Fibroblast of skin of left quadriceps (primary cell): ENCODE results near the gene MICAL2.
"Not testable (repeated sequence)": the region's sequence is repeated elsewhere in the genome, so short reads cannot be mapped to it uniquely, and the experiment has no call there.

Experiments used
- DNase-seq, 2 experiments: peaks; one replicate each; pipeline ENCODE4 v3.0.0-alpha.2; 2013; ENCODE audit warnings: low read depth in 2 of 2

Gene MICAL2

DNA sequence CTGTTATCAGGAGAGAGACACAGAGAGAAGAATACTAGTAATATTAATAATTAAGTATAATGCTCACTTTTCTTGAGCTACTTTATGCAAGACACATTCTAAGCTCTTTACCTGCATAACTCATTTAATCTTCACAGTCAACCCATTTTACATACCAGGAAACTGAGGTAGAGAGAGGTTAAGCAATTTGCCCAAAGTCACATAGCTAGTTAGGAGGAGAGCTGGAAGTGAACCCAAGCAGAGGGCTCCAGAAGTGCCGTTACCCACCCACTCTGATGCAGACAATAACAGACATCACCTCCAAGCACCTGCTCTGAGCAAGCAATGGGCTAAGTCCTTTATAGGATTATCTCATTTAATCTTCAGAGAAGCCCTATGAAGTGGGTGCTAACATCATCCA is 24.8 kb downstream of the MICAL2 start:
- DNase-seq, result no peak

DNA sequence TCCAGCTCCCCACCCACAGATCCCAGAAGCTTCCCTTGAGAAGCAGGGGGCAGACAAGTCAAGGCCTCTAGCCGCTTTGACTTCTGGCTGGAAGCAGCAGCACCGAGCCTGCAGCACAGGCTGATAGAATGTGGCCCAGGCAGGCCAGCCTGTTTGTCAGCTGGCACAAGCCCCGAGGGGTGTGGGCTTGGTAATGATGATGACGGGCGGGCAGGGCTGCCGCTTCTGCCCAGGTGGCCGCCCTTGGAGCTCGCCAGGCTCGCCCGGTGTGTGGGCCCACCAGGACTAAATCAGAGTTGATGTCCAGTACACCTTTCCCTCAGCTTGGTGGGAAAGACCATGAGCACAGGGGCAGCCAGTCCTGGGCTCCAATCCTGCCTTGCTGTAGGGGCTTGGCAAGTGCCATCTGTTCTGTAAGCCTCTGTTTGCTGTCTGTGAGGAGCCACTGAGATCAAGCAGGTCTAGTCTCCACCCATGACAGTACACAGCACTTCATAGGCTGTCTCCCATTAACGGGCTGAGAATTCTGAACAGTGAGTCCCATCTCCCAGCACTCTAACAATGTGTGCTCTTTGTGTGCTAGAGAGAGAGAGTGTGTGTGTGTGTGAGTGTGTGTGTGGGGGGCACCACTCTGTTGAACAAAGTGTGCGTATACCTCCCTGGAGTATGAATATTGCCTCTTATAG is 26.8 kb downstream of the MICAL2 start:
- no peak for DNase-seq

DNA sequence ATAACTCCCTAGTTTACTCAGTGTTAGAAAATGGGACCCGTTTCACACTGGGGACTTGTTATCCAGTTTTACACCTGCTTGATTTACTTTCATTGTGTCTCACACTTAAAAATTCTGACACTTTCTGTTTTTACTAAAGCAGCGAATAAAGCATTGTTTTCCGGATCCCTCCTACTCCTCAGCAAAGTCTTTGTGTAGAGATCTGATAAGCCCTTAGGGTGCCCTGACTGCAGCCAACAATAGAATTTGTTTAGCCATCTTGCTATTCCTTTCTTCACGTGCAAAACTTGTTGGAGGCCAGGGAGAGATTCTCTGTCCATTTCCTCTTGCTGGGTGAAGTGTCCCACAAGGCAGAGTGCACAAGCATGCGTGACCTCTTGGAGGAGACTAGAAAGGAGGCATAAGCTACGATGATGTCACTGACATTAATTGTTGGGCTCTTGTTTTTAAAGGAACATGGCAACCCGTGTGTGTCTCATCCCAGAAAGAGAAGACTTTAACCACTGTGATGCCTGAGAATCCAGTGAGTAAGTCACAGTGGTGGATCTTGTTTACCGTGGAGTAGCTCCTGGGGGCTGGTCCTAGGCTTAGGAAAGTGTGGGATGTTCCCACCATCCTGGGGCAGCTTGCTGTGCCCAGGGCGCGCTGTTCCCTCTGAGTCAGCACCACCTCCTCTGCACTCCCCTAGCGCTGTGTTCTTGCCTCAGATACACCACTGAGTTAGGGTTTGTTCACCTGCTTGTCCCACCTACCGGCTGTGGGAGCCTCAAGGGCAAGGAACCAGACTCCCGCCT is 27.7 kb downstream of the MICAL2 start:
- DNase-seq, result no peak

DNA sequence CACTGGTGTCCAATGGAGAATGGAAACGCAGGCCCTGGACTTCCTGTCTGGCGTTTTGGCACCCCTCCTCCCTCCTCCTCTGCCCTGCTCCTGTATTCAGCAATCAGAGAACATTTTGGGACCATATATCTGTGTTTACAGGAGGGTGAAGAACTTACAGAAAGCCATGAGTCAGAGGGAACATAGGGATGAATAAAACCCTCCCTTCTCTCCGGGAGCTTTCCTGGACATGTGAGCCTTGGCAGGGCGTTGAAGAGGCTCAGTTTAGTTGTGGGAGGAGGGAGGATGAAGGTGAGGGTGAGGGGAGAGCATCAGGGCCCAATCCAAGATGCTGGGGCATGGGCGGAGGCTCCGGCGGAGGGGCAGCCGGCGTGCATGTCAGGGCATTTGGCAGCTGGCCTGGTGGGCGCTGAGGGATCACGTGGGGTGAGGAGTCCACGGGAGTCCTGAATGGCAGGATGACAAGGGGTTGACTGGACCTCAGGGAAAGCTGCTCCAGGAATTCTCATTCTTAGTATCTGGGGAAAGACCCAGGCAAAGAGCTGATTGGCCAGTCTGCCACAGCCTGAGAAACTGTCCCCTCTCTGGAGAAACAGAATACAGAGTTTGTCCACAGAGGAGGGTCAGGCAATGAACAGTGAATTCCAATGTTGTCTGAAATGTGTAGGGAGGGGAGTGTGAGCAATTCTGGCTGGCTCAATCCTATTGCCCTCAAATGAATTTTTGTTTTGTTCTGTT is 28.9 kb downstream of the MICAL2 start:
- no peak for DNase-seq

DNA sequence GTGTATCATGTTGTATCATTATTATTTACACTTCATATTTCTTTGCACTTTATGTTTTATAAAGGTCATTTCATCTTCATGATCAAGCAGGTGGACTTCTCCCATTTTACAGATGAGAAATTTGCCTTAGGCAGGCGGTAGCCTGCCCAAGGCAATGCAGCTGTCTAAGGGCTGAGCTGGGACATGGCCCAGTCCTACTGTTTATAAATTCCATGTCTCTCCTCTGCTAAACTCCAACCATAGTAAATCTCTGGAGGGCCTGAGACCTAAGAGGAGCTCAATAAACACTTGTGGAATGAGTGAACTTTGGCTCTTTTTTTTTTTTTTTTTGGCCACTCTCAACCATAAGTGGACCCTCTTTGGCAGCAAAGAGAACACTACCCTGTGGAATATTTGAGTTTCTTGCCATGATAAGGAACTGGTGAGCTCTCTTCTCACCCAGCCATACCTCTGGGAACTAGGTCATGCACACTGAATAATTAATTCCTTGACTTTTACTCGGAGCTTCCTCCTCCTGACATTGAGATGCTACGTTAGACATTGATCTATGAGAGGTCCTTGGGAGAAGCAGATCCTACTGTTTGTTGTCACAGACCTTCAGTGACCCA is 29.9 kb downstream of the MICAL2 start:
- no peak for DNase-seq

DNA sequence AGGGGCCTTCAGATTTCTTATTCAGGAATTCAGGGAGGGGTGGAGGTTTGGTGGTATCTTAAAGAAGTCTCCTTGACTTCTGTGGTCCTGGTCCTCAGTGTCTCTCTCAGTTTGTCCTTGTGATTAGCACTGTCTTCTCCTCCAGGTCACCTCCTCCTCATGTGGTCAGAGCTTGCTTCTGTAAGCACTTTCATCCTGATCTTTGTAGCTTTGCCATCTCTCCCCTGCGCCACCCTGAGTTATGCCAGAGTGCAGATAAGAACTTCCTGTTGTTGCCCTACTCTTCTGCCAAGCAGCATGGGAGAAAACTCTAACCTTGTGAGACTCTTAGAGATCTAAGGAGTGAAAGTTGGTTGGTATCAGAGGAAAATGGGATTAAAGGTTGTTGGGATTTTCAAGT is 30.9 kb downstream of the MICAL2 start:
- DNase-seq, result no peak

DNA sequence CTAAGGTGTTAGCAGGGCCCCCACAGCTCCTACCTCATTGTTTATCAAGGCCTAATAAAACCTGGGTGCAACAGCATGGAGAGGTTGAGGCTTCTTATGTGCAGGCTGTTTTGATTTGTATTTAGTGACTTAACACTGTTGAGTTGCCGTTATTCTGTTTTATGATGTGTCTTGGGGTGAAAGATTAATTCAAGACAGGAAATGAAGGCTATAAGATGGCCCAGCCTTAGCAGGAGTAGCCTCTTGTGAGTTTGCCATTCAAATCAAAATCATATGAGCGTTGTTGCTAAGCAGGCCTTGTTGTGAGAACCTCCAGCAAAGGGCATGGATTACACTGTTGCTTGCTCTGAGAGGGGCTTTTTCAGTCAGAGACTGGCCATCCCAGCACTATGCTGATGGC is 31.8 kb downstream of the MICAL2 start:
- DNase-seq, result no peak

DNA sequence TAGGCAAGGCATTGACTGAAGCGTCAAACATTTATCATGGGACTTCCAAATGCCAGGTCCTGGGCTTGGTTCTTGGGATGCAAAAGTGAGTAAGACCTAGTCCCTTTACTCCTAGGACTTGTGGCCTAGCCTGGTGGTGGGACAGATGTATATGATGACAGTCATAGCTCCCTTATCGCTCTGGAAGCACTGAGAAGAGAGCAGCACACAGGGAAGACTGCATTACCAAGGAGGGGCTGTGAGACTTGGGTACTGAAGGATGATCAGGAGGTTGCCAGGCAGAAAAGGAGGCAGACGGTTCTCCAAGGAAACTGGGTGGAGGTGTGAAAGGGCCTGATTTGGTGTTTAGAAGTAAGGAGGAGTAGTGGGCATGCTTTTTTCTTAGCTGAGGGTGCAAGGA is 32.5 kb downstream of the MICAL2 start:
- no peak for DNase-seq

DNA sequence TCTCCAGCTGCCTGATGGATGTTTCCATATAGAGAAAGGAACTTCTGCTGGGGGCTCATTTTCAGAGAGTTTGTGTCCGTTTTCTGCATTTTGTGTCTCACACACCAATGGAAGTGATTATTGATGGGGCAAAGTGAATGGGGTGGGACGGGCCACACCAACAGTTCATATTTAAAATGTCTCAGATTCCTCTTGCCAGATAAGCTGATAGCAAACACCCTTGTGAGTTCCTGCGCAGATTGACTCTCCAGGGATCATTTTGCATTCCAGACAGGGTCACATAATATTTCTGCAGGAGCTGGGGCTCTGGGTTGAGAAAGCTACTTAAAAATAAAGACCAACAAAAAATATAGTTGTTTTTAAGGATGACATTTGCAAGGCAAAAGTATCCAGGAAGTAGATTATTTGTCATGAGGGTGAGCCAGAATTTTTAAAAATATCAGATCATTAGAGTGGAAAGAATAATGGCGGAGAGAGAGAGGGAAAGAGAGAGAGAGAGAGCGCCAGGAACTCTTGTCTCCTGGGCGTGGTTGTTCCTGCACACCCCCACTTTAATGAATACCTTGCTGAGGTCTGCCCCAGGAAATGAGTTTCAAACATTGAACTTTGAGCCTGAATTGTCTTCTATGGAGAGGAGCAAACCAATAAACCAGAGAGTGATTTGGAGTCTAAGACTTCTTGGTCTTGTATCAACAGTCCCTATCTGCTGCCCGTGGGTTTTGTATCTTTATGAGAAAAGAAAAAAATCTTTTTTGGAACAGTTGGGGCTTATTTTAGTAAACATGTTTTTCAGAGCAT is 33.3 kb downstream of the MICAL2 start:
- DNase-seq, result no peak

DNA sequence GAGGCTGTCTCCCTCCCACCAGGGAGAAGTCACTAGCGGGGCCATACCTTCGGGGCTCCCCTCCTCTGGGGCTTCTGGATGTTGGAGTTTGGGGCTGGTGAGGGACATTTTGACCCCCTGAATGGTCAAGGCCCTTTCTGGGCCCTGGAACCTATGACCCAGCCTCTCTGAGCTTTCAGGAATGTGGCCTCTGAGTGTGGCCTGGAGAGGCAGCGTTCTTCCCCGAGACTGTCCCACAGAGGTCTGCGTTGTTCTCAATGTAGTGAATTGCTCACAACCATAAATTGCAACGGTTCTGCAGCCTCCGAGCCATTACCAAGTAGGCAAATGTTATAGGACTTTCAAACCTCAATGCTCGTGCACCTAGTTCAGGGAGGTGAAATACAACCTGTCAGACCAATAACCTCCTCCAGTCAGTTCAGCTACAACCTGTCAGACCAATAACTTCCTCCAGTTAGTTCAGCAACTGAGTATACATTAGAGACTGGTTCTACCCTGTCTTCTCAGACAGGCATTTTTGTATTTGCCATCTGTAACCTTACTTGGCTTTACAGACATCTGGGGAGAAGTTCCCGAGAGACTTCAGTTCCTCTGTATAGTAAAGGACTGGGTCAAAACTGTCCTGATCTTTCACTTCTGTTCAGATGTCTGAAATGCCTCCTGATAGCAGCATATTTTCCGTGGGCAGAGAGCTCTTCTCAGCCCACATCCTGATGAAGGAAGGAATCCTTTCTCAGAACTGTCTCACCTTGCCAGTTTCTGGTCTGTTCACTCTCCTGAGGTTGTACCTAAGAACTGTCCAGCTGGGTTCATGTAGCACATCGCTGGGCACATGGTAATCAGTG is 34.2 kb downstream of the MICAL2 start:
- no peak for DNase-seq

DNA sequence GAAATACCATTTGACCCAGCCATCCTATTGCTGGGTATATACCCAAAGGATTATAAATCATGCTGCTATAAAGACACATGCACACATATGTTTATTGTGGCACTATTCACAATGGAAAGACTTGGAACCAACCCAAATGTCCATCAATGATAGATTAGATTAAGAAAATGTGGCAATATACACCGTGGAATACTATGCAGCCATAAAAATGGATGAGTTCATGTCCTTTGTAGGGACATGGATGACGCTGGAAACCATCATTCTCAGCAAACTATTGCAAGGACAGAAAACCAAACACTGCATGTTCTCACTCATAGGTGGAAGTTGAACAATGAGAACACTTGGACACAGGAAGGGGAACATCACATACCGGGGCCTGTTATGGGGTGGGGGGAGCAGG is 36.3 kb downstream of the MICAL2 start:
- DNase-seq, result not testable (repeated sequence)

DNA sequence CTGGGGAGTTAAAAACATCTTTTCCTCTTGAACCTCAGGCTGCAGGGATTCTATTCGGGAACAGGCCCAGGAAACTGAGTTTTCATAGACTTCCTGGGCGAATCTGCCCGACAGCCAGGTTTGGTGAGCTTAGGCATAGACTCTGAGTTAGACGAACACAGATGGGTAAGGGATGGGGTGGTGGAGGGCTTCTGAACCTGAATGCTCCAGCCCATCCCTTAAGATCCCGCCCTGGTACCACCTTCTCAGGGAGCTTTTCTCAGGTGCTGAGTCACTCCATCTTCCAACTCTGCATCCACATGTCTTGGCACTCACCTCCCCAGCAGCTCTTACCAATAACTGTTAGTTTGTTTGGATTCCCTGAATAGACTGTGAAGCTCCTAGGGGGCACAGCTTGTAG is 37.4 kb downstream of the MICAL2 start:
- DNase-seq, result no peak

DNA sequence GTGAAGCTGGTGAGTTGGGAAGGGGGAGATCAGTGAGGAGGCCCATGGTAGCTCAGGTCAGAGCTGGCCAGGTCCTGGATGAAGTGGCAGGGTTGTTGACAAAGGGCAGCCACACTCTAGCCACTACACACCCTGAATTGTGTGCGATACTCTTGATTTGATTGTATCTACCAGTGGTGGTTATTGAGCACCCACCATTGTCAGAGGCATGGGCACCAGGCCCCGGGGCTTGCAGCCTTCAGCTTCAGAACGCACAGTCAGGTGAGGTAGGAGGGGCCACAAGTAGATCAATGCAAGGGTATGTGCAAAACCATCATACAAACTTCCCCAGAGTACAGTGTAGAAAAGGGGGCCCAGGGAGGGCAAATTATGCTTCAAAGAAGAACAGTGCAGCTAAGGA is 38.1 kb downstream of the MICAL2 start:
- no peak for DNase-seq

DNA sequence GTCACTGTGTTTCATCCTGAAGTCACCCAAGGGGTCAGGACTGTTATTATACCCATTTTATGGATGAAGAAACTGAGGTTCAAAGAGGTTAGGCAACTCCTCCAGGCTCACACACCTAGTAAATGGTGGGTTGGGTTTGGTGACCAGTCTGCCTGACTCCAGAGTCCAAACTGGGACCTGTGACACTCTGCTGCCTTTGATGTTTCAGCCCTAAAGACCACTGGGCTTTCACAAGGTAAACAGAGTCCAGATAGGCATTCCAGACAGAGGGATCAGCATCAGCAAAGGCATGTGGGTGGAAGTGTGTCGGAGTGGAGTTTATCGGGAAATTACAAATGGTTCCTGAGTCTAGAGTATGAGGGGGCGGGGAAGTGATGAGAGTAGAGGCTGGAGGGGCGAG is 38.5 kb downstream of the MICAL2 start:
- no peak for DNase-seq

DNA sequence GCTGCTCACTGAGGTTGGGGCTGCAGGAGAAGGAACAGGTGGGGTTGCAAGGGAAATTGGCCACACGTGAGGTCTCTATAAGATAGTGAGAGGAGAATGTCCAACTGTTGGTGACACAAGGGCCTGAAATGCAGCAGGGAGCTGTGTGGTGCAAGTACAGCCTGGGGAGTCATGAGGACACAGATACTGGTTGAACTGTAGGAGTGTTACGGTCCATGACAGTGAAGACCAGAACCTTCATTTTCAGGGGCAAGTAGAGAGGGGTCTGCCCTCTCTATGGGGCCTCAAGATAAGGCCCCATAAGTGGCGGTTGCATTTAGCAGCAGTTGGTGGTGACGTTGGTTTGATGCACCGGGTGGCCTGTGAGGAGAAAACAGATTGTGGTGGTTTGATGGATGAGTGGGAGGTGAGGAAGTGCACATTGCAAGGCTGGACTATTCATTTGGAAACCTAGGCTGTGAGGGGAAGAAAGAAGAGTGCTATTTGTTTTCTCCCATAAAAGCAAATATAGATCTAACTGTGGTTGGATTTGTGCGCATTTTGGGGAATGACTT is 39.4 kb downstream of the MICAL2 start:
- DNase-seq, result no peak

DNA sequence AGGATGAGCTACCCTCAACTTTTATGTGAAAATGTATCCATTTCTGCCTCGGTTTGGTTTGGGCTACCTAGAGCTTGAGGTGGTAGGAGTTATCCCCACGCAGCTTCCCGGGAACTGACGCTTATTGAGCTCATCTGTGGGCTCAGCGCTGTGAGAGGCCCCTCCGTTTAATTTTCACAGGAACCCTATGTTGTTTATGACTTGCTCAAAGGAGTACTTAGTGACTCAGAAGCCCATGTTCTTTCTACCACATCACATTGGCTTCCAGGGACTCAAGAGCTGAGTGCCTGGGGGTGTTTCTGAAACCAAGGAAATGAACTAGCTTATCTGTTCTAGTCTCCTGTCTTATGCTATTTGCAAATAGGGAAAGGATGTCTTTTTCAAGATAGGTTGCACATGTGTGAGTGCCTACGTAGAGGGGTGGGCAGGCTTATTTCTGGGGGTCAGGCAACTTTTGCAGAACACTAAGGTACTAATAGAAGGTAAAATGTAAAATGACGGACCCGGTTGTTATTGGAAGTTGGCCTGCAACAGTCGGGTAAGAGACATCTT is 40.5 kb downstream of the MICAL2 start:
- no peak for DNase-seq

DNA sequence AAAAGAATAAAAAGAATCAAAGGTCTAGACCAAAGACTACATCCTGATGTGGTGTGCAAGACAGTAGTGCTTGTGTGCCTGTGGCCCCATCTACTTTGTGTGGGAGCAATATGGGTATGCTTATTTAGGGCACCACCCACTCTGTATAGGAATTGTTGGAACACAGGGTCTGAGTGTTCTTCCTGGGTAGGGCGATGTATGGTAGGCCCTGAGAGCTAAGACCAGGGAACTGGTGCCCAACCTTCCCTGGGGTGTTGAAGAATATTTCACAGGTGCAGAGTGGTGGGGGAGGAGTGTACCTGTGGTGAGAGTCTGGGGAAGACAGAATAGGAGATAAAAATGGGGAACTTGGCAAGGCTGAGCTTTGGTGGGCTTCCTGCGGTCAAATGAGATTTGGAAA is 41.9 kb downstream of the MICAL2 start:
- no peak for DNase-seq

DNA sequence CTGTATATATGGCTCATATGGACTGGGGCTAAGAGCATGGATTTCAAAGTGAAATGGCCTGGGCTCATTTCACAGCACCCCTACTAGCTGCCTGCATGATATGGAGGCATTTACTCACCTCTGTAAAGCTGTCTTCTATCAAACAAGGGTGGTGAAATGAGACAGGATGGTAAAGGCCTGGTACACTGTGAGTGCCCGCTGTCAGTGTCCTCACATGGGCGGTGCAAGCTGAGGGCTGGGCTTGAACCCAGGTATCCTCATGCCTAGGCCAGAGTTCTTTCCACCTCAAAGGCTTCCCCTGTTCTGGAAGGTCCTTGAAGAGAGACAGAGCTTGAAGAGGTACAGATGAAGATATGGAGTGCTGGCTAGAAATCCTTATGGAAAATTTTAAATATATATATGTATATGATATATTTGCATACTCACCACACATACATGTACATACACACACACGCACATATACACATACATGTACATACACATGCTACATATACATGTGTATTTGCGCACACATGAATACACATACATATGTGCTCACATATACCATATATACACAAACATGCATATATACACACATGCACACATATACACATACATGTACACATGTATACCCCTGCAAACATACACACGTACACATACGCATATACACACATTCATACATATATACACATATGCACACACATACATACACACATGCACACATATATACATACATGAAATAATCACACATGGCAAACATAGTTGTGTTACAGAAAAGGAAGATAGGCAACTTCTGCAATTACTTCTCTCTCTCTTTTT is 44.7 kb downstream of the MICAL2 start:
- no peak for DNase-seq

DNA sequence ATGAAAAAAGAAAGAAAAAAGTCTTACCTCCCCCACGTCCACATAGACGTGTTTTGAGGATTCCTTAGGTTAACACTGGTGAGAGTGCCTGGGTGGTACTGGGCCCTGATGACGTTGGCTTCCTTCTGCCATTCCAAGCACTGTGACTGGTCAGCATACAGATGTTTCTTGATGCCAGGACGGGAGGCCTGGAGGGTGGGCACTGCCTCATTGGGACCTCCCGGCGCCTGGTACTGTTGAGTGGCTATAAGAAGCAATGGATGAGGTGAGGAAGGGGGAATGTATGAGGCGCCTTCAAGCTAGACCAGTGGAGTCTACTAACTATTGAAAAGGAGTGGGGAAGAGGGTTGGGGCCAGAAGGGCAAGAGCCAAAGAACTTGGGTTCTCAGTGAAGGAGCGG is 45.3 kb downstream of the MICAL2 start:
- no peak for DNase-seq
